Esophagus squamous epithelium (tissue), 5 donors: Measurements from ENCODE around the gene BMPER. TPM values are rescaled to one million over a fixed set of nuclear protein-coding genes. Genes with fewer than 3 reads are reported as not detected.

ENCODE experiments used
- DNase-seq: peaks from one replicate; lab custom pipeline; 2025; lab: John Stamatoyannopoulos, UW
- H3K27ac ChIP-seq, 4 donors: fragments of 200-600 bp; sonication (generic); one replicate each; pipeline ENCODE4 v1.5.1; 2016 to 2019; ENCODE audit warnings: mild to moderate bottlenecking in 1 of 4
- H3K27me3 ChIP-seq, 4 donors: fragments of 200-600 bp; sonication (generic); 1 replicate in 3 of 4; 2 replicates in 1 of 4; pipeline versions ENCODE4 v1.5.1 to v1.6.0; 2017 to 2021; ENCODE audit warnings: antibody characterized with exemption in 1 of 4
- H3K36me3 ChIP-seq, 3 donors: fragments of 200-600 bp; sonication (generic); one replicate each; pipeline ENCODE4 v1.5.1; 2016 to 2019
- H3K4me1 ChIP-seq, 3 donors: fragments of 200-600 bp; sonication (generic); one replicate each; pipeline ENCODE4 v1.5.1; 2017 to 2019
- H3K4me3 ChIP-seq, 4 donors: fragments of 200-600 bp; sonication (generic); 1 replicate in 3 of 4; 2 replicates in 1 of 4; pipeline ENCODE4 v1.5.1; 2016 to 2019; ENCODE audit warnings: mild to moderate bottlenecking in 2 of 4, moderate library complexity in 1 of 4
- H3K9me3 ChIP-seq, 3 donors: fragments of 200-600 bp; sonication (generic); one replicate each; pipeline ENCODE4 v1.5.1; 2016 to 2019
- CTCF ChIP-seq, 6 experiments: fragments of 450-650 bp in 4 of 6; fragments of 200-600 bp in 2 of 6; sonication (generic) in 2 of 6; IDR thresholded peaks; one replicate each; pipeline ENCODE4 v1.5.1; 2016 to 2019; ENCODE audit warnings: antibody characterized with exemption in 6 of 6, mild to moderate bottlenecking in 4 of 6, moderate library complexity in 4 of 6
- POLR2A ChIP-seq, 4 donors: fragments of 450-650 bp; IDR thresholded peaks; one replicate each; pipeline ENCODE4 v1.6.1; 2017; ENCODE audit warnings: antibody characterized with exemption in 4 of 4, mild to moderate bottlenecking in 4 of 4, moderate library complexity in 3 of 4
- WGBS, 2 donors: methylation state at CpG; one replicate each; pipeline ENCODE4 v1.1.5; 2018; 5-methylcytosine and 5-hydroxymethylcytosine counted together
- intact Hi-C: fragments of 100-400 bp; cut with DNase I; formaldehyde crosslinking; loops from one replicate; pipeline ENCODE4 v1.15.0; 2022
- total RNA-seq, 4 donors: library from RNA; depleted of rRNA; stranded (reverse); fragments of >200 nt; gene quantifications; one replicate each; pipeline ENCODE4 v1.1.0, GENCODE V29; 2016
- donor health status: DM: yes; HTN: yes; CAD: no.

The BMPER gene
- total RNA-seq, 4 donors from 2014 or later, result 0.11 to 0.76 (median 0.34) TPM

GRCh38 chr7:34153656-34154270 lies 248.4 kb downstream of the BMPER start:
- H3K9me3 ChIP-seq, result no peaks in the 10 kb centered on the region
- H3K4me3 ChIP-seq, result no peak overlapping the region
- no peak for TF ChIP-seq CTCF (IDR thresholded peaks at IDR 0.05)
- no peak for TF ChIP-seq POLR2A (IDR thresholded peaks at IDR 0.05)
- WGBS, 2 donors, result 79 to 80% methylated on average over 5 of the region's 5 CpGs
- DNase-seq, result no peak
- intact Hi-C loops, result no loop called here
- no peaks in the 10 kb centered on the region for H3K36me3 ChIP-seq
- H3K27me3 ChIP-seq, result no peaks in the 10 kb centered on the region
- H3K27ac ChIP-seq, result no peak overlapping the region
- H3K4me1 ChIP-seq, result peaks cover 0 to 5% (median 0%) of the 10 kb centered on the region in 3 donors

GRCh38 chr7:34155220-34155908 lies 250.0 kb downstream of the BMPER start:
- peaks cover 0 to 10% (median 0%) of the 10 kb centered on the region in 3 donors for H3K4me1 ChIP-seq
- no peaks in the 10 kb centered on the region for H3K9me3 ChIP-seq
- H3K4me3 ChIP-seq, result no peak overlapping the region
- peak overlapping the region in 1 of 4 donors; percentile 76 for H3K27ac ChIP-seq
- intact Hi-C loops, result no loop called here
- no peak for TF ChIP-seq POLR2A (IDR thresholded peaks at IDR 0.05)
- no peak for TF ChIP-seq CTCF (IDR thresholded peaks at IDR 0.05)
- no peaks in the 10 kb centered on the region for H3K36me3 ChIP-seq
- no peak for DNase-seq
- WGBS, 2 donors, result 39 to 47% methylated on average over 3 of the region's 3 CpGs
- H3K27me3 ChIP-seq, result no peaks in the 10 kb centered on the region

GRCh38 chr7:34156336-34156735 lies 251.0 kb downstream of the BMPER start:
- no peak for TF ChIP-seq POLR2A (IDR thresholded peaks at IDR 0.05)
- no peak for TF ChIP-seq CTCF (IDR thresholded peaks at IDR 0.05)
- WGBS, 2 donors, result 84 to 86% methylated on average over 2 of the region's 2 CpGs
- DNase-seq, result no peak
- Histone ChIP-seq H3K9me3 (no peaks in the 10 kb centered on the region), H3K27me3 (no peaks in the 10 kb centered on the region), H3K4me3 (no peak overlapping the region), H3K27ac (peak overlapping the region in 1 of 4 donors; percentile 51), H3K4me1 (peaks cover 0 to 10% (median 0%) of the 10 kb centered on the region in 3 donors), H3K36me3 (no peaks in the 10 kb centered on the region)
- intact Hi-C loops, result no loop called here

GRCh38 chr7:34157137-34157536 lies 251.8 kb downstream of the BMPER start:
- H3K27me3 ChIP-seq, result no peaks in the 10 kb centered on the region
- peak overlapping the region in 1 of 4 donors; percentile 2 for H3K27ac ChIP-seq
- no peak for DNase-seq
- H3K36me3 ChIP-seq, result no peaks in the 10 kb centered on the region
- TF ChIP-seq CTCF (IDR thresholded peaks at IDR 0.05) (no peak), POLR2A (IDR thresholded peaks at IDR 0.05) (no peak)
- peaks cover 0 to 10% (median 0%) of the 10 kb centered on the region in 3 donors for H3K4me1 ChIP-seq
- H3K9me3 ChIP-seq, result no peaks in the 10 kb centered on the region
- H3K4me3 ChIP-seq, result no peak overlapping the region
- 45 to 63% methylated on average over 2 of the region's 2 CpGs for WGBS, 2 donors
- intact Hi-C loops, result no loop called here
